Stimulated activated CD4-positive, alpha-beta T cell treated with anti-CD3 and anti-CD28 coated beads, Interleukin-2, amount 100 ng/mL, for 48 hours (primary cell): Measurements from ENCODE around the gene CSH2.
A peak's percentile ranks its signal among the peaks of the same experiment; 100 is the strongest.
"Not testable (repeated sequence)": the region's sequence is repeated elsewhere in the genome, so short reads cannot be mapped to it uniquely, and the experiment has no call there.

ENCODE experiments used
- DNase-seq, 2 donors: peaks; one replicate each; pipeline ENCODE4 v3.0.0-alpha.2; 2020

The CSH2 gene

DNA sequence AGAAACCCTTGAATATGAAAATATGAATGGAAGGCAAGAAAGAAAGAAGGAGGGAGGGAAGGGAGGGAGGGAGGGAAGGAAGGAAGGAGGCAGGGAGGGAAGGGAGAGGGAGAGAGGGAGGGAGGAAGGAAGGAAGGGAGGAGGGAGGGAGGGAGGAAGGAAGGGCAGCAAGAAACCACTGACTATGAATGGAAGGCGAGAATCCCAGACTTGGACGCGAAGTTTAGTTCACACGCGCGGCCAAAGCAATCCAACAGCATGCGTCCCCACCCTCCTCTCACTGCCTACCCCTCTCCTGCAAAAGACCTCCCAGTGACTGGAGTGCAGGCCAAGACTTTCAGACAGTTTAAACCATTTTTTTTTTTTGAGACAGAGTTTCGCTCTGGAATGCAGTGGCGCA is 23.1 kb downstream of the CSH2 start:
- no peak for DNase-seq

DNA sequence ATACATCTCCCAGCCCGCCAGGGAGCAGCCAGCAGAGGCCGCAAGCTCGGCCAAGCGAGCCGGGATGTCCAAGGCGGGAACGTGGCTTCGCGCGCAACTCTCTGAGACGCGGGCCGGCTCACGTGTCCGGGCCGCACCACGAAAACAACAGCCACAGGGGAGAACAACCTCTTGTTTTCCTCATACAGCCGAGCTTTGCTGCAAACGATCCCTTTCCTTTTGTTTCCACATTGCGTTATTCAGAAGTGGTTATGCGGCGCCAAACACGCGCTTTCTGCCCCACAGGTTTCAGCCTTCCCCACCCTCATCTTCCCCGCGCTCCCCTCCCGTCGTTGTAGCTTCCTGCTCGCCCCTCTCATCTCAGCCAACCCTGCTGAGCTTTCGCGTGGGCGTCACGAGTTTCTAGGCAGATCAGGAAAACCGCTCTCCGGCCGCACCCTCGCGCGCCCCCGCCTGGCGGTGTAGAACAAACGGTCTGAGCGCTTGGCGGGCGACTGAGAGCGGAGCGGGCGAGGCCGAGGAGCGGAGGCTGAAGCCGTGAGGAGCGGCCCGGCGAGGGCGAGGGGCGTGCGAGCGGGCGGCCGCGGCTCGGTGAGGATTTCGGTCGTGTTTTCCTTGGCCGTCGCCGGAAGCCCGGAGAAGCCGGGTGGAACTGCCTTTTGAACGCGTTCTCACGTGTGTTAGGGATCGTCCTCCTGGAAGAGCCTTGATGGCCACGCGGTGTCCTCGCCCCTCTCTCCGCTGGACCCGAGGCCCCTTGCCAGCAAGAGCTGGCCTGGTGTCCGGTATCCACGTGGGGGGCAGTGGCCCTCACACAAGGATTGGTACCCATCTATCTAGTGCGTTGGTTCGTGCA is 24.4 kb downstream of the CSH2 start:
- DNase-seq = peak; percentile 97 to 98

DNA sequence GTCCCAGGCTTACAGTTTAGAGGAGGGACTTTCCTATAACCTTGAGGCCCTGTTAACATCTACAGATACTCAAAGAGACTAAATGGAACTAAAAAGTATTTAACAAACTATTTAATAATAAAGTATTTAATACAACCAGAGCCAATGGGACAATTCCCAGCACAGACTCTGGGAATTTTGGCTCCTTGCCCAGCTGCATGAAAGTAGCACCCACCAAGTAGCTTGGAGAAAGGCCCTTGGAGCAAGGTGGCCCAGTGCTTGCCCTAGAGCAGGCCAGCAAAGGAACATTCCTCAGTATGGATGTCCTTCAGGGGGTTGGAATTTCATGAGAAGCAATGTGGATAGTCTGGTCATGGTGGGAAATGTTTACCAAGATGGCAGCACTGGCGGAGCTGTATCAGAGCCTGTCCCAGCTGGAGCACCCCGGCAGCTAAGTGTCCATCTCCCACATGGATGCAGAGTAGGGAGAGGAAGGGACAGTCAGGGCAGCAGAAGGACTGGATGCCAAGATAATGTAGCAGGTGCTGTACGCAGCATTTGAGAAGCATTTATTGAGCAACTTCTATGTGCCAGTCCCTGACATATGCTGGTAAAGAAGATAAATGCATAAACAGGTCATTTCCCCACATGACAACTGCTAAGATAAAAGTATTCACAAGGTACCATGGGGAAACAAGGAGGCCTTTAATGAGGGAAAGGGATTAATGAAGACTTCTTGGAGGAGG is 25.8 kb downstream of the CSH2 start:
- DNase-seq = no peak

DNA sequence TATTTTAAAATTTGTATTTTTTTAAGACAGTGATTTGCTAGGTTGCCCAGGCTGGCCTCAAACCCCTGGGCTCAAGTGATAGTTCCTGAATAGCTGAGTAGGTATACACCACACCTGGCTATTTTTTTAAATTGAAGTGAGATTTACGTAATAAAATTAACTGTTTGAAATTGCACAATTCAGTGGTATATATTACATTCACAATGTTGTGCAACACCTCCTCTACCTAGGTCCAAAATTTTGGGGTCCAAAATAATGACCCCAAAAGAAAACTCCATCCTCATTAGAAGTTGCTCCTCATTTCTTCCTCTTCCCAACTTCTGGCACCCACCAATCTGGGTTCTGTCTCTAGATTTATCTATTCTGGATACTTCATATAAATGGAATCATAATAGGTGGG is 28.0 kb downstream of the CSH2 start:
- DNase-seq = no peak

DNA sequence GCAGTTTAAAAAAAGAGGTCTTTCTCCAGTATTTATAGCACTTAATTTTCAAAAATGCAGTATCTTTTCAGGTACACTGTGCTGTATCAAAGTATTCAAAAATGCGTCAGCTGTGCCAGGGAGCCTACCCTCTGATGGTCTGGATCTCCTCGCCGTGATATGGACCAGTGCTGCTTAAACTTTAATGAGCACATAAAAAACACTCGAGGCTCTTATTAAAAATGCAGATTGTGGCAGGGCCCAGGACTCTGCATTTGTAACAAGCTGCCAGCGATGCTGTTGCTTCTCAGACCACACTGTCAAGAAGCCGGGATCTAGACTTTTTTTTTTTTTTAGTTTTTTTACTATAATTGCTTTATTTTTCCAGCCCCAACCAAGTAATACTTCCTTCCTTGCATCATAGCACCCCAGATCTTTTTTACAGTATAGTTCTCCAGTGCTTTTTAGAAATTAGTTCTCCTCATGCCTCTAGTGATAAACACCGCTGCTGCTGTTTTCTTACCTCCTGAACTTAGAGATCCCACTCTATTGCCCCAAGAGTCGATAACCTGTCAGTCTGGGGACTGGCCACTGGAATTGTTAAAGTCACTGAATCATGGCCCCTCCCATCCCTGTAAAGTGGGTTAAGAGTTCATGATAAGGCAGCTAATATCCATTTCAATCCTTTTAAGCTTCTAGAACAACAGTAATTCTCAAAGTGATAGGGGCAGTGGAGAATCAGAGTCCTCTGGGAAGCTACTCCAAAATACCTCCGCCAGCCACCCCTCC is 29.4 kb downstream of the CSH2 start:
- no peak for DNase-seq

DNA sequence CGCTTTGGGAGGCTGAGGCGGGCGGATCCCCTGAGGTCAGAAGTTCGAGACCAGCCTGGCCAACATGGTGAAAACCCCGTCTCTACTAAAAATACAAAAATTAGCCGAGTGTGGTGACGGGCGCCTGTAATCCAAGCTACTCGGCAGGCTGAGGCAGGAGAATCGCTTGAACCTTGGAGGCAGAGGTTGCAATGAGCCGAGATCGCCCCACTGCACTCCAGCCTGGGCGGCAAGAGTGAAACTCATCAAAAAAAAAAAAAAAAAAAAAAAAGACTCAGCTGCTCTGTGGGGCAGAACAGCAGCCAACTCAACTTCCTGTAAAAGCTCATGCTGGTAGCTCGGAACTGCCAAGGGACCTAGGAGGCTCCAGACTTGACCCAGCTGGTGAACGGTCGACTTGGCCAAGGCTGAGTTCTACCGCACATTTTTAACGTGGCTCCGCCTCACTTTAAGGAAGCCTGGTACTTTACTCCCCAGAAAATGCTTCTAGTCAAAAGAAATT is 30.0 kb downstream of the CSH2 start:
- DNase-seq = not testable (repeated sequence)

DNA sequence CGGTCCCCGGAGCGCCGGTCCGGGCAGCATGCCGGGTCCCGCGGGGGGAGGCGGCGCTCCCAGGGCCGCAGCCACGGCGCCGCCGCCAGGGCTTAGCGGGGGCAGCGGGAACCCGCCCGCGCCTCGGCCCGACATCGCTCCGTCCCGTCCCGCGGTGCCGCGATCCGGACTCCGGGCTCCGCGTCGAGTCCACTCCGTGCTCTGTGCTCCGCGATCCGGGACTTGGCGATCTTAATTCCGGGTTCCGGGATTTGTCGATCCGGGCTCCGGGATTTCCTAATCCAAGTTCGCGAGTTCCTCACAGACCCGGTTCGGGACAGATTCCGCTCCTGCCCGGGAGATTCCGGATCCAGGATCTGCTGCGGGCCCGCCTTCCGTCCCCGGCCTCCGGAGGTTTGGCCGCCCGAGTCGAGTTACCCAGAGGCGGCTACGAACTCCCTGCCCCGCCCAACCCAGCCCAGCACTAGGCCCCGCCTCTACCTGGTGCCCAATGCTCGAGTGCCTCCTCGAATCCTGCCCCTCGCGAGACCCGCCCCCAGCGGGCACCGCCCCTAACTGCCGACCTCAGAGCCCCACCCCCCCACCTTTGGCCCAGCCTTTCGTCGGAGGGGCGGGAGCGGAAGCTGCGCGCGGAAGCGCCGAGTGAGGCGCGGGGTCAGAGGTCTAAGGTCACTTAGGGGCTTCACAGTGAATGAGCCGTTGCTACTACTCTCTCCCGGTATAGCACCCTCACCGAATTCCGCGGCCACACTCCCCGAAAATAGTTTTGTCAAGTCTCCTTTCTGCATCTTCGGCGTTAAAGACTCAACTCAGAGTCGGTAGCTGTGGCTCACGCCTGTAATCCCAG is 30.7 kb downstream of the CSH2 start, which contains the start of gene SMARCD2:
TSS of gene SMARCD2 (minus strand) at position 146 of the 847 bp plus-strand sequence. CDS start at position 135, 11 bp downstream.
- DNase-seq = peak; percentile 98 to 99

DNA sequence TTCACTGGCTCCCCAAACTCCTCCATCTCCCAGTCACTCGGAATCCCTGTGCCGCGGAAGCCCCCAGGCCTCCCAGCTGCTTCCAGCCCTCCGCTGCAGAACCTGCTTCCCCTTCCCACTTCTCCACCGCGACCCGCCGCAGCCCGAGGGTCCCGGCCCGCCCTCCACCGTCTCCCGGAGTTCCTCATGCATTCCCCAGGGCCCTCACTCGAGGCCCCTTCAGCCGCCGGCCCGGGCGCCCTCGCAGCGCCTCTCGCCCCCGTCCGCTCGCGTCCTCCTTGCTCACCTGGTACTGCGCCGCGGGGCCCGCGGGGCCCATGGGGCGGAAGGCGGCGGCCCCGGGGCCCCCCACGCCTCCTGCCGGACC is 31.3 kb downstream of the CSH2 start:
- no peak for DNase-seq

DNA sequence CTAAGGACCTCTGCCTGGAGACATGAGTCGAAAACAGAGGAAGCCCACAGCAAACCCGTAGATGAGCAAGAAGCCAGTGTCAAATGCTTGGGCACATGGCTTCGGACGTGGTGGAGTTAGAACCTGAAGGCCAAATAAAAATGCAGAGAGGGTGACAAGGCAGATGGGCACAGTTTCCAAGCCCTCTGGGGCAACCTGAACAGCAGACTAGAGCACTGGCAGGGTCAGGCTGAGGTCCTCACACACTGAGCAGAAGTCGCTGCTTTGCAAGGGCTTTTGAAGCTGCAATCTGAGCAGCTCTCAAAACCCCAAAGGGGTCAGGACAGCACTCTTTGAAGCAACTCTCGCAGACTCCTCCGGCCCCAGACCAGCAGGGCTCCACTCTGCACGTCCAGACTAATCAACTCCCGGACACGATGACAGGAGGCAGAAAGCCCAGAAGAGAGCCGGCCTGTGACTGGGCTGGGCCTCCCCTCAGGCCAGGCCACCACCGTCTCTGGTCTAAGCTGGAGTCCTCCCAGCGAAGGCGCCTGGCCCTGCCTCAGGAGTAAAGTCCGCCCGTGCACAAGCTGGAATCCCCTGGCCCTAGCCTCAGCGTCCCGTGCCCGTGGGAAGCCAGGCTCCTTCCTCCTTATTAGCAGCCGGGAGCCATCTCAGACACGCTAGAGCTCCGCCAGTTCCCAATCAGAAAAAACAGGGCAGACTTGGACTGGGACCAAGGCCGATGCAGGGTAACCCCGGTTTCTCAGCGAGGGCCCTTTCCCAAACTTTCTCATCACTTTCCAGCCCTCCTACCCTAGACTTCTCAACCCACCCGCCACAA is 31.9 kb downstream of the CSH2 start:
- no peak for DNase-seq

DNA sequence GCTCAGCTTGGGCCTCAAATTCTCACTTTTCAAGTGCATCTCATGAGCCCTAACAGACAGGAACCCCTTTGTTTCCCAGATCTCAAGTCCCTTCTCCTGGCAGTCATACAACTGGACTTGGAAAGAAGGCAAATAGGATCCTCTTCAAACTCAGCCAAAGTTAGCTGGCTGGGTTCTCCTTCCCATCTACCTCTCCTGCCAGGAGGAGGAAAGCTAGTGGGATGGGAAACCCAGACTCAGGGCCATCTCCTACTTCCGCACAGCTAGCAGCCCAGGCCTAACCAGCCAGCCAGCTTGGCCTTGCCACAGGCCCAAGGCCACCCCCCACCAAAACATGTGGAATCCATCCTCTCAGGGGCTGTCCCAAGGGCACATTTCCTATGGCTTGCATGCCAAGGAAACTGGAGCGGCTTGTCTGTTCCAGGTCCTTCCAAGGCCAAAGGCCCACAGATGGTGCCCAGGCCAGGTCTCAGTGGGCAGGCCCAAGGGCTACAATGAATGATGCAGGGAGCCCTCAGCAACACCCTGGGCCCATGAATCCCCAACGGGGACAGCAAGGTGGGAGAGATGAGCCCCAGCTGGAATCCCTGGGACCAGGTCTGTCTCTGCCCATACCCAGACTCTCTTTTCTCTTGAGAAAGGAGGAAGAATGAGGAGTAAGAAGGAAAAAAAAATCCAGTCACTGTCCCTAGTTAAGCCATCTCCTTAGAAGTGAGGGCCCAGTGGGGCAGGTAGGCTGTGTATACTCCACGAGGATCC is 32.7 kb downstream of the CSH2 start:
- no peak for DNase-seq

DNA sequence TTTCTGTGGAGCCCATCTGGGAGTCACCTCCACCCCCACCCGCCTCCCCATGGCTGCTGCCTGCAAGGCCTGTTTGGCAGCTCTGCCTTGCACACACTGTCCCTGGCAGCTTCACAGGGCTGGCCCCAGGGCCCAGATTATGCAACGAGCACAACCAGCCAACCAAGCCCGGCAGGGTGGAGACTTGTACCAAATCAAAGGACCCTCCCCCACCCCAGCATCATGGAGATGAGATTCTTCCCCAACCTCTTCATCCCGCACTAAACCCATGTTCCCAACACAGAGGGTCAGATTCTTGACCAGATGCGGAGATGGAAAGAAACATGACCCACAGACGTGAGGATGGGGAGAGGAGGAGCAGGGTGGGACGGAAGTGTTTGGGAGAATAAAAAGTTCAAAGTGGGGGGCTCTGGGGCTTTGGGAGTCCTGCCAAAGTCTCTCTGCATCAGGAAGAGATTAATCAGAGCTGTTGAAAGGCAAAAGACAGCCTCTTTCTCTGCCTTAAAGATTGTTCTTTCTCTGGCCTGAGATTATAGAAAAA is 34.8 kb downstream of the CSH2 start:
- no peak for DNase-seq

DNA sequence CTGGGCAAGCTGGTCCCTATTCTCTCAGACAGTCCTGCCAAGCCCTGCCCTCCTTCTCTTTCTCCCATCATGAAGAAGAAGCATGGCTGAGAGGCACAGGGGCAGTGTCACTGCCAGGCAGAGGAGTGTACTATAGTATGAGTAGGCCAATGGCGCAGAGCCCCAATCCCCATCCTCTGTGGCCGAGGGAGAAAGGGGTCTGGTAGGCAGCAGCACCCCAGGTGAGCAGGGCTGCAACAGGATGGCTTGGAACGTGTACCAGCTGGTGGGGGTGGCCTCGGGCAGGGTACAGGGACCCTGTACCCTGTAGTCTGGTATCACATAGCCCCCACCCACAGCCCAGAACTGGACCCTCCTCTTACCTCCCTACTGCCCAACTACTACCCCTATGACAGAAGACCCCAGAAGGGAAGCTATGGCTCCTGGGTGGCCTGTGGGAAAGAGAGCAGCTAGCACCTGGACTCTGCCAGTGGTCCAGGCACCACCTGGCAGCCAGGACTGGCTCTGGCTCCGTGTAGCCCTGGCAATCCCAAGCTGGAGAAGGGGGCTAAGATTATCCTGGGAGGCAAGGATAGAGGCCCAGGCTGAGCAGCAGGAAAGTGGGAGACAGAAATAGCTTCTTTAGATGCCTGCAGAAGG is 35.4 kb downstream of the CSH2 start:
- DNase-seq = no peak

DNA sequence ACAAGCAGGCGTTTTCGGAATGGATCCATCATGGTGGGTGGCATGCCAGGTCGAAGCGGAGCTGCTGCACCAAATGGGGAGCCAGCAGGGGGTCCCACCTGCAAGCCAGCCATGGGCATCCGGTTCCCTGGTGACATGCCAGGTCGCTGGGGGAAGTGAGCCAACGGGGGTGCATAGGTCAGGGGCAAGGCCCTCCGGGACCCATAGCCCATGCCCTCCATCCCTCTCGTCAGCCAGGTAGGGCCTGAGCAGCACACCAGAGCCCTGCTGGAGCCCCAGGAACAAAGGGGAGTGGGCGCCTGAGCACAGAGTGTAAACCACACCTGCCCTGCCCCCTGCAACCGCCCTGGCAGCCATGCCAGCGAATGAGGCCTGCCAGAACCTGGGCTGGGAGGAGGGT is 36.0 kb downstream of the CSH2 start:
- DNase-seq = no peak

DNA sequence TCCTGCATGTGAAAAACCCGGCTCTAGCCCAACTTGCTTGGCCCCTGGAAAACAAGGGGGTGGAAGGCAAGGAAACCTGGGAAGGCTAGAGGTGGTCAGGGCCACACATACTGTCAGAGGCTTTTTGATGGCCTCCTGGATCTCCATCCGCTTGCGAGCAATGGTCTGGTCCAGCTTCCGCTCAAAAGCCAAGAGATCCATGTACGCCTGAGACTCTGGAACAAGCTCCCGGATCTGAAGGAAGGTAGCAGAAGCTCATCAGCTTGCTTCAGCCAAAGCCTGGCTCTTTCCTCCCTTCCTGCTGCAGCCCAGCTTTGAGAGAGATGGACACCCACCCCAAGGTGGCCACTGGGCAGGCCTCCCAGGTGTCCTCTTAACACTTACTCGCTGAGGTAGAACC is 36.7 kb downstream of the CSH2 start:
- no peak for DNase-seq

DNA sequence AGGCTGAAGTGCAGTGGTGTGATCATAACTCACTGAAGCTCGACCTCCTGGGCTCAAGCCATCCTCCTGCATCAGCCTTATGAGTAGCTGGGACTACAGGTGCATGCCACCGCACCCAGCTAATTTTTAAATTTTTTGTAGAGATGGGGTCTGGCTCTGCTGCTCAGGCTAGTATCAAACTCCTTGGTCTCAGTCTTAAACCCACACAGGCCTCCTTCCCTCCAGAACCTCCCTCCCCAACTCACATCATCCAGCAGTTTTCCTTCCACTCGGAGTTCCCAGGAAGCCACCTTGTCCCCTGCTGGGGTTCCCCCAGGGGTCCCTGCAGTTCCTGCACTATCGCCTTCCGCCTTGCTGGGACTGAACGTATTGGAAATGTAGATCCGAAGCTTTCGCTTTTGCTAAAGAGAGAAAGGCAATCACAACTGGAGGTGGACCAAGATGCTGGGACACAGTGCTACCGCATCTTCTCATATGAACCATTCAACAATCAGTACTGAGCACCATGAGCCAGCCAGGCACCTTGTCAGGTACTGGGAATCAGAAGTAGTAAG is 38.2 kb downstream of the CSH2 start:
- DNase-seq = no peak

DNA sequence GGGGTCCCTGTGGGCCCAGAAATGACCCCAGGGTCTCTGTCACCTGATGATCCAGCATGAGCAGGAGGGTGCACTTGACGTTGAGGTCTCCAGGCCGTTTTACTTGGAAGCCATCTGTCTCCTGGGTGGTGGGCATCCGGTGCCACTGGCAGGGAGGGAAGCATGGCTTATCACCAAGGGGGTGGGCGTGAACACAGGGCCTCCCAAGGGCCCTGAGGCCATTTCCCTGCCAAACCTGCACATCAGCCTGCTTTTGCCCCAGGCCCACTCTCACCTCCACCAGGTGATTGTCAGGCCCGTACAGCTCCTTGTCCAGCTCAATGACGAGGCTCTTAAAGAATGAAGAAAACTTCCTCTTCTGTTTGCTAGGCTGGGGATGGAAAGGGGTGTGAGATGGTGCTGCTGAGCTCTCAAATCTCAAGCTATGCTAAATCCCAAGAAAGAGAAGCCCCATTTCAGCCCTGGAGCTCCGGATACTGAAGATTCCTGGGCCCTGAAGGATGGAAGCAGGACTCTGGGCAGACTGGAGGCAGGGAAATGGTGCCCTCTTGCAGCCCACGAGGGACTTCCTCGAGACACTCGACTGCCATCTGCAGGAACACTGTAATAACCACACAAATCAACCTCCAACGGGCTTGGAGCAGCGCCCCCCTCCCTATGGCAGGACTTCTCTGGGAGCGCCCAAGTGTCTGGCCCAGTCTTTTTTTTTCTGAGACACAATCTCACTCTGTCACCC is 38.9 kb downstream of the CSH2 start:
- peak; percentile 53 to 57 for DNase-seq

DNA sequence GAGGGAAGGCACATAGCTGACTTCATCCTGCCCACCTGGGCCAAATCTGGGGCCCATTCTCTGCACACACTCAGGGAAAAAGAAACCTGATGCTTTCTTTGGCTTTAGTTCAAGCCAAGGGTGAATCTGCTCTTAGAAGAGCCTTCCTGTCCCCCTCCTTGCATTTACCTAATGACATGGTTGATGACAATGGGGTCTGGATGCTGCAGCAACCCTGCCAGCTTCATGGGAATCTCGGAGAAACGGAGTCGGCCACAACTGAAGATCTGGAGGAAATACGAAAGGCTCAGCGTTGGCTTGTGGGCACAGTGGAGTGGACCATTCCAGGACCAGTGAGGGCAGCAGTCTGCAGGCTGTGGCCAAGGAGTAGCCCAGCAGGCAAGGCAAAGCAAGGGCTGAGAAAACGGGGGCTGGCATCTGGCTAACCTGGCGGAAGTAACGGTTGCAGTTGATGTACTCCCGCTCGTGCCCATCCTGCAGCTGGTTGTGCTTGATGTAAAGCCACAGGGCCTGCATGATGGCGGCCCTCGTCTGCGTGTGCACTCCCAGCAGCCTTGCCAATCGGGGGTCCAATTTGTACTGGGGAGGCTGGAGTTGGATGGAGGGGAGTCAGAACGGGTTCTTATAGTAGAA is 39.6 kb downstream of the CSH2 start:
- no peak for DNase-seq

DNA sequence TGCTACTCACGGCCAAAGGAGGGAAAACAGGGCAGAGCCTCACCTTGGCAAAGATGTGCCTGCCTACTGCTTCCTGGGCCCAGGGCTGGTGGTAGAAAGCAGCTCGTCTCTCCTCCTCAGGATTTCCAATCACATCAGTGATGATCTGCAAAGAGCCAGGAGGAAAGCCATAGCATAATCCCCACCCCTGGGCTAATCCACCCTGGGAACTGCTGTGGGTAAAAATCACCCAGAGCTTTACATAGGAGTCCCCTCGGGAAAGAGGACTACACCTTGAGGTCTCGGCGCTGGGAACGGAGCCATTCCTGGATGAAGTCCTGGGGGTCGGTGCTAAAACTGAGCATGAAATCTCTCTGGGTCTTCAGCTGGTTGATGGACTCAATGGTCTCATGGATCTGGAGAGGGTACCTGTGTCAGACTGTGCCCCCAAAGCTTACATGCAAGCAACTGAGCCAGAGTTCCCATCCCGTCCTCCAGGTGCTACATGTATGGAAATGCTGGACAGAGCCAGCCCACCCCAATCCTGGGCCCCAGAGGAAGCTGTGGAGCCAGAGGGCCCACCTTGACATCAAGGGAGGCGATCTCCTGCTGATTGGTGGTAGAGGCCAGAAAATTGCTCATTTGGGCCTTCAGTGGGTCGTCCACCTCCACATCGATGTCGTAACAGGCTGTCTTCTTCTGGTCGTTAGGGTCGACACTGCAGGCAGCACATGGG is 40.3 kb downstream of the CSH2 start:
- no peak for DNase-seq
